GM21526 (cell line): ENCODE results near the gene ERGIC1.
"Not testable (repeated sequence)": the region's sequence is repeated elsewhere in the genome, so short reads cannot be mapped to it uniquely, and the experiment has no call there.

Experiments
- ATAC-seq: cut with Tn5 transposase; IDR thresholded peaks from one replicate; pipeline ENCODE4 v1.9.1; 2021; ENCODE audit warnings: moderate library complexity; ENCODE audit not compliant: unreplicated experiment, low FRiP score

Gene ERGIC1

GRCh38 chr5:172799416-172799815, 34.6 kb upstream of the ERGIC1 start:
- ATAC-seq = no peak

GRCh38 chr5:172800088-172800551, 33.9 kb upstream of the ERGIC1 start:
- no peak for ATAC-seq

- no peak for ATAC-seq
Observed at GRCh38 chr5:172801179-172801671, 32.8 kb upstream of the ERGIC1 start.

GRCh38 chr5:172802112-172802511, 31.9 kb upstream of the ERGIC1 start:
- ATAC-seq = no peak

- no peak for ATAC-seq
Observed at GRCh38 chr5:172802567-172803176, 31.4 kb upstream of the ERGIC1 start.

GRCh38 chr5:172805018-172805683, 28.9 kb upstream of the ERGIC1 start:
- ATAC-seq = no peak

- no peak for ATAC-seq
Observed at GRCh38 chr5:172805736-172806255, 28.3 kb upstream of the ERGIC1 start.

GRCh38 chr5:172806897-172807672, 27.0 kb upstream of the ERGIC1 start:
- peak; percentile 93 for ATAC-seq

GRCh38 chr5:172807766-172808311, 26.2 kb upstream of the ERGIC1 start:
- no peak for ATAC-seq

GRCh38 chr5:172809774-172810173, 24.3 kb upstream of the ERGIC1 start:
- no peak for ATAC-seq

- not testable (repeated sequence) for ATAC-seq
Observed at GRCh38 chr5:172810996-172811395, 23.1 kb upstream of the ERGIC1 start.

GRCh38 chr5:172815631-172816030, 18.4 kb upstream of the ERGIC1 start:
- ATAC-seq = no peak

- no peak for ATAC-seq
Observed at GRCh38 chr5:172816925-172817562, 17.0 kb upstream of the ERGIC1 start.

GRCh38 chr5:172817664-172818063, 16.4 kb upstream of the ERGIC1 start:
- no peak for ATAC-seq

GRCh38 chr5:172818081-172818480, 16.0 kb upstream of the ERGIC1 start:
- ATAC-seq = no peak

GRCh38 chr5:172819569-172819968, 14.5 kb upstream of the ERGIC1 start:
- no peak for ATAC-seq

GRCh38 chr5:172820046-172820767, 13.8 kb upstream of the ERGIC1 start:
- ATAC-seq = no peak

GRCh38 chr5:172821340-172821985, 12.6 kb upstream of the ERGIC1 start:
- ATAC-seq = no peak

GRCh38 chr5:172823840-172824362, 10.2 kb upstream of the ERGIC1 start:
- ATAC-seq = no peak
